ENCODE measurements around the gene CYTH4.
"Not testable (repeated sequence)": the region's sequence is repeated elsewhere in the genome, so short reads cannot be mapped to it uniquely, and the experiment has no call there.

CYTH4 gene

DNA sequence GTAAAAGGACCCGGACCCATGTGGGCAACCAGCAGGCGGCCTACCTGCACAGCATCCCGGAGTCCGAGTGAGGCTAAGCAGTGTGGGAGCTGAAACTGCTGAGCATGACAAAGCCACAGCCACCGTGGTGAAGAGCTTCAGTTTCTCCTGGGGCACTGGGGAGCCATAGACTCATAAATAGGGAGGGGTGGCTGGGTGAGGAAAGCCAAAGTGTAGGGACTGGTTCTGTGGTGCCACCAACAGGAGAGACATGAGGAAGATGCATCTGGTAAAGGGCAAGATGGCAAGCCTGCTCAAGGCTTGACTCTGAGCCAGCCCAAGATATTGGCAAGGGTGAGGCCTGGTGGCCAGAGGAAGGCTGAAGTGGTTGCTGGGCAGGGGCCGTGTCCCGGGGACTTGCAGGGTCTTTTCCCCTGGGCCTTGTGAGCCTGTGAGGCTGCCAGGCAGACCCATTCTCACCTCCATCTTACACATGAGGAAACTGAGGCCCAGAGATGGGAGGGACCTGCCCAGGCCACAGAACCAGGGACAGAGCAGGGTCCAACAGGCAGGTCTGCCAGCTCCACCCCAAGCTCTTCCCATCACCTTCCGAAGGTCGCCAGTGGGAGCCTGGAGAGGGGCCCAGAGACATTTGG lies 30.4 kb downstream of the CYTH4 start:
- DNase-seq: no peak

DNA sequence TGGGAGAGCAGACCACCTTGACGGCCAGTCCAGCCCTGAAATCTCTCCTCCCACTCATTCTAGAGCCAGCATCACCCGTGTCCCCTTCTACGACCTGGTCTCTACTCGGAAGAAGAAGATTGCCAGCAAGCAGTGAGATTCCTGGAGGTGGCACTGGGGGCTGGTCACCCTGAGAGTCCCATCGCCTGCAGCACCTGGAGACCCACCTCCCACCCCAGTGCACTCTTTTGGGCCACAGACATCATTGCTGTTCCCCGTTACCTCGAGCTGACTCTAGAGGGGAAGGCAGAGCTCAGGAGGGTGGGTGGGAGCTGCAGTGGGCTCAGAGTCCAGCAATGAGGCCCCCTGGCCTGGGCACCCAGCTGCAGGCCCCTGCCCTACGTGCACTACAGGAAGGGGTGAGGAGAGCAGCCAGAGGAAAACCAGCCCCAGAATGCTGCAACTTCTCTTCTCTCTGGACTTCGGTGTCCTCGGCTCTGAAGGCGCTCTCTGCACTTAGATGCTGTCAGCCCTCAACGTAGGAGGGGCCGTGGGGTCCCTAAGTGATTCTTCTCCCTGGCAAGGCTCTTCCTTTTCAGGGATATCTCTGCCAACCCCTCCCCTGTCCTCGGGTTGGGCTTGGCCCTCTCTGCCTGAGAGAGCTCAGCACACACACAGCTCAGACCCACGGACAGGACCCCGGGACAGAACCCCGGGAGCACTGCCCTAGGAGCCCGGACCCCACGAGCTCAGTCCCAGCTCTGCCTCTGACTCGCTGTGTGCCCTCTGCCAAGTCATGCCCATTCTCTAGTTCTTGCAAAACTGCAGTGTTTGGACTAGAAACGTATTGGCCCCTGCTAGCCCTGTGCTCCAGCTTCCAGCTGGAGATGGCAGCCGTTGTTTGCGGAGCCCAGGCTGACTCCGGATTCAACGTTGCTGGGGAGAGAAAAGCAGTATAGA lies 31.3 kb downstream of the CYTH4 start:
- DNase-seq: no peak

DNA sequence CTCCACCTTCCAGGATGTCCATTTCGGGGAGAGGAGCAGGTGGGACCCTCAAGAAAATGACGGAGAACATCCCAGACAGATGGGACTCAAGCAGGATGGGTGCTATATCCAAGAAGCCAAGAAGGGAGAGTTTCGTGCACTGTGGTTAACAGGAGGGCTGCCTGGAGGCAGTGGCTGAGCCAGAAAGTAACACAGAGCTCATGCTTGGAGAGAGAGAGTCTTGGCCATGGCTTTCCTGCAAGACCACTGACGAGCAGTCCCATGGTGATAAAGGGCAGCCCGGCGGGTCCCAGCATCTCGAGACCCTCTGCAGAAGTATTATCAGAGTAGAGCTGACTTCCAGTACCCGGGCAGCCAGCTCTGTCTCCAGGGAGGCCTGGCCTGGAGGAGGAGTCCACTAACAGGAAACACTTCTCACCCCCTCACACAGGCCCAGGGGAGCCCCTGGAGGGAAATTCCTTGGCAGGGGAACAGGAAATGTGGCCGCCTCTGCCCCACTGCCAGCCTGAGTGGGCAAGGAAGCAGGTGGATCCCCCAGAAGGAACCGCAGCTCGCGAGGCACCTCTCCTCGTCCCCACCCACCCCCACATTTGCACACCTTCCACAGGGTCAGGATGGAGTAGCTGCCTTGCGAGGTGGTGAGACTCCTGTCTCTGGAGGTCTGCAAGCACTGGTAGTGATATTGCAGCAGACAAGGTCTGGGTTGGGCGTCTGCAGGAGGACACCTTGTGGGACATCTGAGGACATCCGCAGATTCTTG lies 32.2 kb downstream of the CYTH4 start:
- no peak for DNase-seq

DNA sequence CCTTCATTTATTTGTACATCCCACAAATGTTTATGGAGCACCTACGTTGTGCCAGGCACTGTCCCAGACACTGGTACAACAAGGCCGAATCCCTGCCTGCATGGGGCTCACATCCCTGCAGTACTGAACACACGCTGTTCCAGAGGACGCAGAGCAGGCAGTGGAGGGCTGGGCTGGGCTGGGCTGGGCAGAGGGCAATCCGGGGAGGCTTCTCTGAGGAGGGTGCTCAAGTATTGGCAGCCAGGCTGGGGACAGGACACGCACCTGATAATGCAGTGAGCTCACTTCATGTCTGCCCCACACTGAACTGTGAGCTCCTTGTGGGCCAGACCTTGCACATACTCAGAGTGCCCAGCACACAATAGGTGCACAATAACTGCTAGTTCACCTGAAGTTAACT lies 34.1 kb downstream of the CYTH4 start:
- DNase-seq: no peak

DNA sequence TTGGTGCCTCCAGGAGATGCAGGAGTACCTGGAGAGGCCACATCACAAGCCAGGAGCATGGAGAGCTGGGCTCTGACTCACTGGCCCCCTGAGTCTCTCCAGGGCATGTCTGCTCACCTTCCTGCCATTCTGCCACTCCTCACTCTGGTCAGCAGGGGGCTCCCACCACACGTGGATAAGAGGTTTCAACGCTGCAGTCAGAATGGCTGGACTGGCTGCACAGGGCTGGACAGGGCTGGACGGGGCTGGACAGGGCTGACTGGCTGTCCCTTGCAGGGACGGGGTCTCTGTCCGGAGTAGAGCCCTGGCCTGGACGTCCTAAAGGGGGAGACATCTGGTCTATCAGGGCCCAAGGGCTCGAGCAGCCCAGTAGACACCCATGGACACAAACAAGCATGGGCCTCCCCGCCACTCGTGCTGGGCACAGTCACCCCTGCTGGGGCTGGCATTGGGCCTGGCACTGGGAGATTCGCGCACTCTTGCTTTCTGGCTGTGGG lies 34.6 kb downstream of the CYTH4 start:
- peak; percentile 46 for DNase-seq

DNA sequence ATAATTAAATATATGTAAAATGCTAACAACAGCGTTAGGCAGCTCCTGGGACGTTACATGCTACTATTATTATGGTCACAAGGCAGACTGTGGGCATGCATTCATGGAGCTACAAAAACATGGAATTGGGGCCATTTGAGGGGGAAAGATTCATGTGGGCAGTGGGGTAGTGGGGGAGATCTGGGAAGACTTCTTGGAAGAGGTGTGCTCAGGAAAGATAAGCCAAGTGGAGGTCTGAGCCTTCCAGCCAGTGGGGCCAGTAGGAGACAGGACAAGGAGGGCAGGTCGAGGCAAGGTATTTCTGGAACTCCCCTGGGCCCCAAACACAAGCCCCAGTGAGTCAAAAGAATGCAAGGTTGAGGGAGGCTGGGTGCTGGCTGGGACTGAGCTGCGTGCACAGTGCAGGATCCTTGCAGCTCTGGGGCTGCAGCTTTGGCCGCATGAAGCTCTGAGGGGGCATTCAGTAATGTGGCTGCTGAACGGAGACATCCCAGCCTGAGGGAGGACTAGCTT lies 35.4 kb downstream of the CYTH4 start:
- DNase-seq: no peak

DNA sequence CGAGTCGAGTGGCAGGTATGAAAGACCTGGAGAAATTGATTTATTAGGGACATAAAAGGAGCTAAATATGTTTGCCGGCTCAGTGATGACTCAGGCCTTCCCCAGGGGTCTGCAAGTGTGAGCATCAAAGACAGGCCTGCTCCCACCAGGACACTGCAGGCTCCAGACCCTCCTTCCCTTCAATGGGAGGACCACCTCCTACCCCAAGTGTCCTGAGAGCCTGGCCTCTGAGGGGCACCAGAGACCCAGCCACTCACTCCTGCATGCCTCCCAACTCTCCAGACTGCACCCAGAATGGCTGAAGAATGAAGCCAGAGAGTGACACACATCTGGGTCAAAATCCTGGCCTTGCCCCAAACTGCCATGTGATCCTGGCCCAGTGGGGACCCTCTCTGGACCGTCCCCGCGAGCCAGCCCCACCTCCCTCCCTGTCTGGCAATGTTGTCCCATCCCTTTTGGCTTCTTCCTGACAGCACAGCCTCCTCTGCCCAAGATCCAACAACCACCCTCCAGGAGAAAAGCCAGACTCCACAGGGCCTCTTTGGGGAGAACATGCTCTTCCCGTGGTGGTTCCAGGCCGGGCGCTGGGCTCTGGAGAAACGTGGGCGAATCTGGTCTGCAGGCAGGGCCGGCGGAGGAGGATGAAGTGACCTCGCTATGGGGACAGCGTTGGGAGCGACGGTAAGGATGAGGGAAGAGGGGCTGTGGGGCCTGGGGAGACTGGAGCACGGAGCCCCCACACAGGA lies 36.2 kb downstream of the CYTH4 start:
- no peak for DNase-seq

DNA sequence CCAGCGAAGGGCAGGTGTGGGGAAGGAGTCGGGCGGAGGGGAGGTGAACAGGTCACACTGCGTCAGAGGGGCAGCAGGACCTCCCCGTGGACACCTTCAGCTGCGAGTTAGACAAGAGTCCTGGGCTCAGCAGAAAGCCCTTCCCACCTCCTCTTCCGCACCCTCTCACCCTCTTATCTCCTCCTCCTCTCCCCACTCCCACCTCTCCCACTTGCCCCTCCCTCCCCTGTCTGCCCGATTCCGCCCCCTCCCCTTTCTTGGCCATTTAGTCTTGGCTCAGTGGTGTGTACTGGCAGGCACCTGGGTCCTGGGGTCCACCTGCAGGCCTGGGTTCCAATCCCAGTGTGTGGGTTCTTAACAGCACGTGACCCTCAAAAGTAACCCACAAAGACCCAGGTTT lies 37.2 kb downstream of the CYTH4 start:
- no peak for DNase-seq

DNA sequence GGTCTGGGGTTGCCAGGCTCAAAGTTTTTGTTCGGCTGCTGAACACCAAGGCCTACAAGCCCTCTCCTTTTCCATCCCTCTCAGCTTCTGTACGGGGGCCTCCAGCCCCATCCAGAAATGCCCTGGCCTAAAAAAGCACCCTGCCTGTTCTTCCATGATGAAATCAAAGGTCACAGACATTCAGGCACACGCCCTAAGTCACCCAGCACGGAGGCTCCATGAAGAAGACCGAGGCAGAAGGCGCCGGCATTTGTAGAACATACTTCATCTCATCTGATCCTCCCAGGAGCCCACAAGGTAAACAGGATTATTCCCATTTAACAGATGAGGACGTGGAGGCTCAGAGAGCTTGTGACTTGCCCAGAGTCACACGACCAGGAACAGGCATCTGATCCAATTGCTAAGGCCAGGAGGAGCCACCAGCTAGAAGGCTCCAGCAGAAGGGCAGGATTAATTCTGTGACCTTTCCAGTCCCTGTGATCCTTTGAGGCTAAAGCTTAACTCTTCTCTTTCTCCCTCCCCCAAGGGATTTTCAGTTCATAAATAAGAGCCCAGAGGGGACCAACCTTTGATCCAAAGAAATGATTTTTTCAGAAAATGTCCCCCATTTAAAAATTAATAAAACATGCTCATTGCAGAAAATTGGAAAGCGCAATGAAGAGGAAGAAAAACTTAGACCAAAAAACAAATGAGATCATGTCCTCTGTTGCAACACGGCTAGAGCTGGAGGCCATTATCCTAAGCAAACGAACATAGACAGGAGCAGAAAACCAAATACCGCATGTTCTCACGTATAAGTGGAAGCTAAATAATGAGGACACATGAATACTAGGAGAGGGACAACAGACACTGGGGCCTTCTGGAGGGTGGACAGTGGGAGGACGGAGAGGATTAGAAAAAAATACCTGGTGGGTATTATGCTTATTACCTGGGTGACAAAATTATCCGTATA lies 38.7 kb downstream of the CYTH4 start:
- no peak for DNase-seq

DNA sequence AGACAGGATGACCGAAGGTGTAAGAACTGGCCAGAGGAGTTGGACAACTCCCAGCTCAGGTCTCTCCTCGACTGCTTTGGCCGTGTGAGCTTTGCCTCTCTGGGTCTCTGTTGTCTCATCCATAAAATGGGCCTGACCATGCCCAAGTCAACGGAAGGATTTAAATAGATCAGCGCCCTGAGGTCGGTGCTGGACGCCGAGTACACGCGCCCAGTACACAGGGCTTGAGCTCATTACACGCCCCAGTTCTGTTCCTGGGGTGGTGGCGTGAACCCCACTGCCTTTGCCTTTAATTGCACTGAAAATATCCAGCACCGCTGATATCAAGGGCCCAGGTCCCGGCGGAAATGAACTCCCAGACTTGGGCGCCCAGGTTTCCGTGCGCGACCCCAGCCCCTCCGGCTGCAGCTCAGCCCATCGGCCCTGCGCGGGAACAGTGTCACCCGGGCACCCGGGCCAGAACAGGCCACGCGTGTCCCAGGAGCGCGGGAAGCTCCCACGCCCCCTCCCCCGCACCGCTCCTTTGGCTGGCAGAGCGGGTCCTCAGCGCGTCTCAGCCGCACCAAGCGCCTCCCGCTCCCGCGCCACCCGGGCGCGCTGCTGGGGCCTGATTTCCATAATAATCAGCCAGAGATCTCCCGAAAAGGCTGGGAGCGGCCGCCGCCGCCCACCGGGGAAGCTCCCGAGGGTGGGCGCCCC lies 42.2 kb downstream of the CYTH4 start:
- DNase-seq: no peak

DNA sequence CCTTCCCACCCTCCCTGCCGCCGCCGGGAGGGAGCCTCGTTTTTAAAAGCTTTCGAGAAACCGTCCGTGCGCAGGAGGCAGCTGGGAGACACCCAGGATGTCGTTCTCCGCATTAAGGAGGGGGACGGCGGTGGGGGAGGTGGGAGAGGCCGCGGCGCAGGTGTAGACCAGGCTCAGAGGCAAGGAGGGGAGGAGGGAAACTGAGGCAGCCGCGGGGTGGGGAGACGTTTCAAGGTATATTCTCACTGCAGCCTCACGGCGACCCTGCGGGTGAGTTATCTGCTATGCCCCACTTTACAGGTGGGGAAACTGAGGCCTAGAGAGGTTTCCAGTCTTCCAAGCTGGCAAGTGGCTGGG lies 42.7 kb downstream of the CYTH4 start:
- DNase-seq: no peak

DNA sequence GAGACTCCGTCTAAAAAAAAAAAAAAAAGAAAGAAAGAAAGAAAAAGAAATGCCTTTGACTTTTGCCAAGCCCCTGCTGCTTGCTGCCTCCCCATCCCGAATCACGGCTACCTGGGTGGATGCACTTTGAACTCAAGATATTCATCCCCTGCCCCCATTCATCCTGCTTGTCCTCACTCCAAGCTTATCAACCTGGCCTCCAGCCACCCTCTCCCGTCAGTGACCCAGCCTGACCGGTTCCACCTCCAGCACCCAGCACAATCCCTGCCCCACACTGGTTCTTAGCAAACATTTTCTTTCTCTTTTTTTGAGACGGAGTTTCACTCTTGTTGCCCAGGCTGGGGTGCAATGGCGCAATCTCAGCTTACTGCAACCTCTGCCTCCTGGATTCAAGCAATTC lies 44.4 kb downstream of the CYTH4 start:
- no peak for DNase-seq

DNA sequence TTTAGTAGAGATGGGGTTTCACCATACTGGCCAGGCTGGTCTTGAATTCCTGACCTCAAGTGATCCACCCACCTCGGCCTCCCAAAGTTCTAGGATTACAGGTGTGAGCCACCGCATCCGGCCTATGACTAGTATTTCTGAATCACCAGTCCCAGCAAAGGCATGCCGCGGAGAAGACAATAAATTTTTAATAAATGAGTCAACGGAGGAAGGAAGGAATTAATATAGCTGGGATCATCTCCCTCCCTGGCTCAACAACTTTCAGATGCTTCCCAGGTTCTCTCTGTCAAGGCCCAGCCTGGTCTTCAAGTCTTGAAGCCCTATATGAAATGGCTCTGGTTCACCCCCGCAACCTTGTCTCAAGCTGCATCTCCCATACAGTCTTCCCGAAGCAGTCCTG lies 45.7 kb downstream of the CYTH4 start:
- no peak for DNase-seq

DNA sequence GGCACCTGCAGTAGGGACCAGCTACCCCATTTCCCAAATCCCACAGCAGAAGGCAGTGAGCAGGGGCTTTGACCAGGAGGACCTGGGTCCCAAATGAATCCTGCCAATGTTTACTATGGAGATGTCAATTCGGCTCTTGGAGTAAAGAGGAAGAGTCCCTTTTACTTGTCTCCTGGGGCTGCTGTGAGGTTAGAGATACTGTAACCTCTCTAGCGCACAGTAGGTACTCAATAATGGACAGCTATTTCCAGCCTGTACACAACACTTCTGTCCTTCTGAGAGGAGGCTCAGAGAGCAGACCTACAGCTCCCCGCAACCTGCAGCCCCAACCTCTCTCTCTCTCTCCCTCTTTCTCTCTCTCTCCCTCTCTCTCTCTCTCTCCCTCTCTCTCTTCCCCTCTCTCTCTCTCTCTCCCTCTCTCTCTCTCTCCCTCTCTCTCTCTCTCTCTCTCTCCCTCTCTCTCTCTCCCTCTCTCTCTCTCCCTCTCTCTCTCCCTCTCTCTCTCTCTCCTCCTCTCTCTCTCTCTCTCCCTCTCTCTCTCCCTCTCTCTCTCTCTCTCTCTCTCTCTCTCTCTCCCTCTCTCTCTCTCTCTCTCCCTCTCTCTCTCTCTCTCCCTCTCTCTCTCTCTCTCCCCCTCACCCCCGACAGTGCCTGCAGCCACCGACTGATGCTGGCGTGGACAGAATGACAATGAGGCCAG lies 46.4 kb downstream of the CYTH4 start:
- DNase-seq: not testable (repeated sequence)

DNA sequence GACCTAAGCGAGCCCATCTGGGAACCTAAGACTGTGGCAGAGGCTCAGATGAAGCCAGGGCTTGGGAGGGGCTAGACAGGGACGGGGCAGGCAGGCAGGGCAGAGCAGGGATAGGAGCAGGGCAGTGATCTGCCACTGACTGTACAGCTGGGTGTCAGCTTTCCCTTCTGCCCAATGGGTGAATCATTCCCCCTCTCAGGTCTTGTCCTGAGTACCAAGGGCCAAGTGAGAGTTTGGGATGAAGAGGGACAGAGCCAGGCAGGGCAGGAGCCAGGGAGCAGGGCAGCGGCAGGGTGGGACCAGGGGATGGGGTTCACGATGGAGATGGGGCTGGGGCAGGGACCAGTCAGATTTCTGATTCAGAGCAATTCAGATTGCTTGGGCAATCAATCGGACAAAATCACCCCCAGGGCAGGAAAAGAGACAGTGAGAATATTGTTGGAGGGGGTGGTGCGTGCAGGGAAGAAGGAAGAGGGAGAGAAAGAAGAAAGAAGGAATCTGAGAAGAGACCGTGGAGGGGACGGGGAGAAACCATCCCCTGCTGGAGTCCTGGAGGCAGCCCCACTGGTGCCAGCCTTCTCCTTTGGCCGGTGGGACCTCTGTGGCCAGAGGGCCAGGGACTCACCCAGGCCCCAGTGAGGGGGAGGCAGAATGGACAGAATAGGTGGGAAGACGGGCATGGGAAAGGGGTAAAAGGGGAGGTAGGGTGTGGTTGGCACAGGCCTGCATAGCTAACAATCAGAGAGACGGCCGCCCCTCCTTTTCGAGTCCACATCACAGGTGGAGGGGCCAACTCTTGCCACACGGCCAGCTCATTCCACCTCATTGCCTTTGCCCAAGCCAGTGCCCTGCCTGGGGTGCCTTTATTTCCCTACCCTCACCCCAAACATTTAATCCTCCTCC lies 47.2 kb downstream of the CYTH4 start:
- no peak for DNase-seq

DNA sequence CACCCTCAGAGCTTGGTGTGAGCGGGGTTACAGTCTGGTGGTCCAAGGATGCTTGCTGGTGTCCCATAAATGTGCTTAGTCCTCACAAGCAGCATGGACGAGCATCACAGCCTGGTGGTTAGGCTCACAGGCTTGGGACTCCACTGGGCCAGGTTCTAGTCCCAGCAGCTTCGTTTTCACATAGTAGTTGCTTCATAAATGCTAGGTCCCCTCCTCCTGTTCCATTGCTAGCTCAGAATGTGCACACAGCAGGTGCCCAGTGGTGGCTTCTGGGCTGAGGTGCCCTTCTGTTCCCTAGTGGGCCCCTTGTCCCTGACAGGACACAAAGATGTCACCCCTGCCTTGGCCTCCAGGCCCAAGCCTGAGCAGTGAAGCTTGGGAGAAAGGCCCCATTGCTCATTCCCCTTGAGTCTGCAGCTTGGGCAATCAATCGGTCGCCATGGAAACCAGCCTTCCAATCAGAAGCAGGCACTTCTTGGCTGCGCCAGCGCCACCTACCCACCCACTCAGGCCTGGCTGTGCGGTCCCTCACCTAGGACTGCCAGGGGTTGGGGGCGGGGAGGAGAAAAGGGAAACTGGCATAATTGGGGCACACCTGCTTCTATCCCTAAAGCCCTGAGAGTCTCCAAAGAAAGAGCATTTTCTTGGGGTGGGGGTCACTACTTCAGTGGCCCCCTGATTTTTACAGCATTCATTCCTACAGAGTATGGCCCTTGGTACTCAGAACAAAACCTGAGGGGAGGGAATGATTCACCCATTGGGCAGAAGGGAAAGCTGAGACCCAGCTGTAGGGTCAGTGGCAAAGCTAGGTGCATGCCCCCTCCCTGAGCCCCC lies 48.1 kb downstream of the CYTH4 start:
- peak; percentile 31 for DNase-seq

DNA sequence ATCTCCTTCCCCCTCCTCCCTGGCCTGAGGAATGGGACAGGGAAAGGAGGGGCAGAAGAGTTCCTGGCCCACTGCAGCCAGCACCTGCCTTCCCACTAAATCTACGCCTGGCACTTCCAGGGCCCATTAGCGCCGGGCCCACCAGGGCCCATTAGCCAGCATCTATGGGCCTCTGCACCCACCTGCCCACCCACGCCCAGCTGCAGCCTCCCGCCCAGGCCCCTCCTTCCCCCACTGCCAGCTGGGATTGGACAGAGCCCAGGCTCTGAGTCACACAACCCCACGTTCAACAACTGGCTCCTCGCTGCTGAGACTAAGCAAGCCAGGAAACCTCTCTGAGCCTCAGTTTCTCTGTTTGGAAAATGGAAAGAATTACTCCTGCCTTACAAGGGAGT lies 48.7 kb downstream of the CYTH4 start:
- no peak for DNase-seq

Data from NCI-H146 (cell line).